ENCODE measurements around the gene FOXP1.
A peak's percentile ranks its signal among the peaks of the same experiment; 100 is the strongest.

FOXP1 gene

DNA sequence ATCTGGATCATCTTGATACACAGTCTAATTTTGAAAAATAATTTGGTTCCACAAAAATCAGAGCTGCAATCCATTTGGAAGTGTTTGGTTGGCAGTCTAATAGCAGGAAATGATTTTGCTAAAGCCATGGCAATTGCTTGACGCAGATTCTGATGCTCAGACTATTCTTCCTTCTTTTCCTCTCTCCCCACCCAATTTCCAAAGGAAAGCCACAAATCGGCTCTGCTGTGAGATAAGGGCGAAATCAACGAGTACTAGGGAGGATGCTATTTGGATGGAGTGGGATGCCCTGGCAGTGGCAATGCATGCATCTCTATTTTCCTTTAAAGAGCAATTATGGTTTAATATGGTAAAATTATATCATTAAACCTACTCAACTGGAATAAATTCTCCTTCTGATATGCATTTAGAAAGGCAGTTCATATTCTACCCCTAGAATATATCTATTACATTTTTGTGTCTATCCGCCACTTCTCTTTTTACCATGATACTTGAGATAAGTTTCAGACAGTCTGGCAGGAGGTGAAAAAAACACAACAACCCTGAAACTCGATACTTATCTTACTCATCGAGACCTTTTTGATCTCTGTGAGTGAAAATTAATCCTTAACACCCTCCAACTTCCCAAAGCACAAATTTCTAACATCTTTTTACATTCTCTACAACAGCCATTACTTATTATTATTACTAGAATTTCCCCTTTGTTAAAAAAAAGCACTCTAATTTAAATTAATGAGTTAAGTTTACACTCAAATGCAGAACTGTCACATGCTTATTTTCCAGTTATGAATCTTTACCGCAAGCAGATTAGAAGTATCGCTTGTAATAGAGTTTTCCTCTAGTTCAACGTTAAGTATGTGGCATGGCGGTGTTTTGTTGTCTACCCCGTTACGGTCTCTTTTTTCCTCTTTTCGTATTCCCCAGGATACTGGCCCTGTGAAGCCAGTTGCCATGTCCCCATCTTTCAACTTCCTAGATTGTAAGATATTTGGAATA lies 433.3 kb downstream of the FOXP1 start:
- DNase-seq = no peak
- intact Hi-C loops (cut with DNase I) = no loop called here

GRCh38 chr3:71148455-71149060 lies 435.0 kb downstream of the FOXP1 start:
- no peak for DNase-seq
- intact Hi-C loops (cut with DNase I) = no loop called here

DNA sequence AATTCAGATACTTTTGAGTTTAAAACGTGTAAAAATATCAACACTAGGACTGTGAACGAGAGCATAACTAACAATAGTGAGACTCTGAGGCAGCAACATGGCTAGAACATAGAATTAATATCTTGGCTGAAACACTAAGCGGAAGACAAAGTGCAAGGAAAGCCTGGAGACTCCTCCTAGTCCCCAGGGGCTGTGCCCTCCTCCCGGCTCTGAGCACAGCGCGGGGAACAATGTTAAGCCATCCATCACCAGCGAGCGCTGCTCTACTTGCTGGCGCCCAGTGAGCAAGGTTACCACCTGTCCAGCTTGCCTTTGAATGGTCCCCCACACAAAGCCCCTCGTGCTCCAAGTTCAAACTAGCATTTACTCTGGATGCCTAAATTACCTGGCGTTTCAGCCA lies 436.9 kb downstream of the FOXP1 start:
- intact Hi-C loops (cut with DNase I) = no loop called here
- no peak for DNase-seq

DNA sequence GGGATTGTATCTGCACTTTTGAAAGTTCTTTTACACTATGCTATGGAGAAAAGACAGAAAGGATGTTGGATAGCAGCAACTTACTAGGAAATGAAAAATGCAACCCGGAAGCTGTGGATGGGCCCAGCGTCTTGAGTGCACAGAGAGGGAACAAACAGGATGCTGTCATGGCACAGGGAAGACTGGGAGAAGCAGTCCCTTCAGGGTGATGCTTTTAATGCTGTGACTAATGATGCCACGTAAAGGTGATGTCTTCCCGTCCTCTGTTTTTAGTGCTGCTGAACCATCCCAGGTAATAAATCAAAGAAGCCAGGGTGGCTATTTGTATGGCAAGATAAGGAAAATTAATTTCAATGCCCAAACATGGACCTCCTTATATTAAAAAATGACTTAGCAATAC lies 437.6 kb downstream of the FOXP1 start:
- DNase-seq = no peak
- intact Hi-C loops (cut with DNase I) = no loop called here

DNA sequence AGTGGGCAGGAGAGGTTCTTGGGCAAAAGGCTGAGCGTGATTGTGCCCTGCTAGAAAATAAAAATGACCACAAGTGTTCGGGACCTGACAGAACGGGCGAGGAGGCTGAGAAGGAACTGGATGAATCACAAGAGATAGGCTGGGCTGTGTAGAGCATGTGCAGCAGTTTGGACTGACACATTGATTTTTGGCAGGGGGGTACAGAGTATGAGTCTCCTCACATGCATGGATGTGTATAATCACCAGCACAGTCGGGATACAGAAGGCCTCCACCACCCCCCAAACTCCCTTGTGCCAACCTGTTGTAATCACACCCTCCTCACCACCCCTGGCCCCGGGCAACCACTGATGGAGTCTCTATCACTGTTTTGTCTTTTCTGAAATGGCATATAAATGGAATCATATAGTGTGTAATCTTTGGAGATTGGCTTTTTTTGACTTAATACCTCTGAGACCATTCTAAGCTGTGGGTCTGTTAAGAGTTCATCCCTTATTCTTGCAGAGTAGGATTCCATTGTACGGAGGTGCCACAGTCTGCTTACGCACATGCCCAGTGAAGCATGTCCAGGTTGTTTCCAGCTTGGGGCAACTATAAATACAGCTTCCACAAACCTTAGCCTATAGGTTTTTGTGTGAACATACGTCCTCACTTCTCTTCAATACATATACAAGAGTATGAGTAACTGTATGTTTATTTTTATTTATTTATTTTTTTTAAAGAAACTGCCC lies 438.8 kb downstream of the FOXP1 start:
- intact Hi-C loops (cut with DNase I) = no loop called here
- no peak for DNase-seq

DNA sequence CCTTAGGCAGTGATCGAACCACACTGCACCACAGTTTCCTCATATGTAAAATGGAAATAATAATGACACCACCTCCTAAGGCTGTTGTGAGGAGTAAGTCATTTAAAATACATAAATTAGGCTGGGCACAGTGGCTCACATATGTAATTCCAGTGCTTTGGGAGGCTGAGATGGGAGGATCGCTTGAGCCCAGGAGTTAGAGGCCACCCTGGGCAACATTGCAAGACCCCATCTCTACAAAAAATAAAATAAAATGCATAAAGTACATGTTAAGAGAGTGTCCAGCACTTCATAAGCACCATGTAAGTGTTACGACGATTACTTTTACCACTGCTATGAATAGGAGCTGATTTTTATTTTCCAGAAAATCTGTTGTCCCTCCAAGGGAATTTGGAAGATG lies 440.0 kb downstream of the FOXP1 start:
- no peak for DNase-seq
- intact Hi-C loops (cut with DNase I) = no loop called here

- intact Hi-C loops (cut with DNase I) = no loop called here
- no peak for DNase-seq
These were observed 440.9 kb downstream of the FOXP1 start for GRCh38 chr3:71142441-71143161.

DNA sequence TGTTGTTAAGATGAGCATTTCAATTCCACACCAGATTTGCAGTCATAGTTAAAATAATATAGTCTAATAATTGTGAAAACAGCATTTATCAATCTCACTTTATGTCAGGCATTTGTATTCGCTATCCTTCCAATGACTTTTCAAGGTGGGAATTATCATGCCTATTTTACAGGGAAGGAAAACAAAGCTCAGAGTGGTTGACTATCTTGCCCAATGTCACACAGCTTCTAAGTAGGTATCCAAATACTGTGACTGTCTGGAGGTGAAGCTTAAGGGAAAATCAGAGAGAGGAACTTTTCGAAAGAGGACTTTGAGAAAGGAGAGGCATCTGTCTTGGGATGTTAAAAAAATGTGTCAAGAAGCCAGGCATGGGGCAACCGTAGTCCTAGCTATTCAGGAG lies 443.1 kb downstream of the FOXP1 start:
- intact Hi-C loops (cut with DNase I) = no loop called here
- no peak for DNase-seq

DNA sequence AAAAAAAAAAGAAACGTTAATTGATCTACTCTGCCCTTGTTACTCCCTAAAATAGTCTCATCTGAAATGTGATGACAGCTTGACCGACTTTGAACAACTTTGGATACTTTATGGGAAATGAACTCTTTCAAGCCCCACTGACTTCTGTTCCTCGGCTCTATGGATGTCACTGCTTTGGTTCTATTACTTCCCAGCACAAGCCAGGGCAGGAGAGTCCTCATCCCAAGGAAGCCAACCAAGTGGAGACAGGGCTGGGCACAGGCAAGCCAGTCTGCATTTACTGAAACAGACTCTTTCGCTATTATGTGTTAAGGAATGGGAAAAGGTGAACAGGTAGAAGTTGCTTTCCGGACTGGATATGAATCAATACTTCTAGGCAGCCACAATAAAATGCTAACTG lies 444.0 kb downstream of the FOXP1 start:
- intact Hi-C loops (cut with DNase I) = no loop called here
- no peak for DNase-seq

DNA sequence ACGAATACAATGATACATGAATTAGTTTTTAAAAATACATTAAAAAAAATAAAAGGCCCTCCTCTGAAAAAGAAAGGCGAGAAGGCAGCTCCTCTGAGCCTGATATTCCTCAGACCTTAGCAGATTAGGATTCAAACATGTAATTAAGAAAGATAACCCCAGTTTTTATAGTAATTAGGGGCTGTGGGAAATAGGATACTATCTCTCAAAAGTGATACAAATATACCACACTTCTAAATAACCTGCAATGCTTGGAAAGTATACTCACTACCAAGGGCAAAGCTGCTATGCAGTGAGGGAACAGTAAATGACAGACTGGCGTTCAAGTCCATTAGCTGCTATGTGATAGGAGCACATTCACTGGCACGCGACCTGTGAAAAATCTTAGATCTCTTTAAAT lies 445.1 kb downstream of the FOXP1 start:
- no peak for DNase-seq
- intact Hi-C loops (cut with DNase I) = no loop called here

DNA sequence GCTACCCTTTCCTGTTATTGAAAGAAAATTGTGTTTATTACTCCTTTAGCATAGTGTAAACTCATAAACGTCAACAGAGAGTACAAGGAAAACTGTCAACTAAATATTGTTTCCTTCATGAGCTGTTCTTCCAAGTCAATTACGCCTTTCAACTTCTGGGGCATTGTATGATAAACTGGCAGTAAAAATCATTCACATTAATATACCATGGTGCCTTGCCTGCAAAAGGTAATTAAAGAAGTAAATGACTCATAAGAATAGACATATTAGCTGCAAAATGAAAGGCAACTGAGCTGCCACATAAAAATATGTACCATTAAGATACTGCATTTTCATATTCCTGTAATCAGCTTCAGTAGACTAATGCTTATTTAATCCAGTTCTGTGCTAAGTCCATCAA lies 447.3 kb downstream of the FOXP1 start:
- intact Hi-C loops (cut with DNase I) = no loop called here
- DNase-seq = no peak

DNA sequence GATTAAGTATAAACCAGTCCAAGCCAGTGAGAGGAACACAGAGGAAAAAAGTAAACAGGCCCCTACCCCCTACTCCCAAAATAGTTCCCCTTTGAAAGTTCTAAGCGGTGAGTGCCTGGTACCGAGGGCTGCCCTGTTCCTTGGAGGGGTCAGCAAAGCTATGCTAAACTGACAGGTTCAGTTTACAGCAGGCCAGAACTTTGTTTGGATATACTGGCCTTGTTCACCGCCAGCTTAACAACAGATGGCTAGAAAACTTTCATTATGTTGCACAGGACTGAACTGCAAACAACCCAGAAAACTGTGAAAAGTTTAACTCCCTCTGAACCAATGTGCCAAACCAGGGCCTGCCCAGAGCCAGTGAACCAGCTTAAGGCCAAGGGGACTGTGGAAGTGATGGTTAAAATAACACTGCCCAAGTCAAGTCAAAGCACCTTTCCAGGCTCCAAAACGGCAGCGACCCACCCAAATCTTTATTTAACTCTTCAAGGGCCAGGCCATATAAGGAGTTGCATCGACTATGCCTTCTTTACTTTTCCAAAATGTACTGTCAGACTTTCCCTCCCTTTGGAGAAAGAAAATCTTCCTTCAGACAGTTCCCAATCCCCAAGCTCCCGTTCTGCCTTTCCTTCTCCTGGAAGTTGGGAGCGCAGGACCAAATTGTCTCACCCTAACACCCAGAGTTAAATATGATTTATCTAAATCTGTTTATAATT lies 448.0 kb downstream of the FOXP1 start:
- no peak for DNase-seq

GRCh38 chr3:71134521-71134920 lies 449.0 kb downstream of the FOXP1 start:
- no peak for DNase-seq
- intact Hi-C loops (cut with DNase I) = no loop called here

More for the DNA sequence above, 448.0 kb downstream of the FOXP1 start:
- intact Hi-C loops (cut with DNase I) = no loop called here

- intact Hi-C loops (cut with DNase I) = no loop called here
- no peak for DNase-seq
These were observed 449.7 kb downstream of the FOXP1 start for GRCh38 chr3:71133865-71134264.

GRCh38 chr3:71132995-71133730 lies 450.4 kb downstream of the FOXP1 start:
- no peak for DNase-seq
- intact Hi-C loops (cut with DNase I) = no loop called here

DNA sequence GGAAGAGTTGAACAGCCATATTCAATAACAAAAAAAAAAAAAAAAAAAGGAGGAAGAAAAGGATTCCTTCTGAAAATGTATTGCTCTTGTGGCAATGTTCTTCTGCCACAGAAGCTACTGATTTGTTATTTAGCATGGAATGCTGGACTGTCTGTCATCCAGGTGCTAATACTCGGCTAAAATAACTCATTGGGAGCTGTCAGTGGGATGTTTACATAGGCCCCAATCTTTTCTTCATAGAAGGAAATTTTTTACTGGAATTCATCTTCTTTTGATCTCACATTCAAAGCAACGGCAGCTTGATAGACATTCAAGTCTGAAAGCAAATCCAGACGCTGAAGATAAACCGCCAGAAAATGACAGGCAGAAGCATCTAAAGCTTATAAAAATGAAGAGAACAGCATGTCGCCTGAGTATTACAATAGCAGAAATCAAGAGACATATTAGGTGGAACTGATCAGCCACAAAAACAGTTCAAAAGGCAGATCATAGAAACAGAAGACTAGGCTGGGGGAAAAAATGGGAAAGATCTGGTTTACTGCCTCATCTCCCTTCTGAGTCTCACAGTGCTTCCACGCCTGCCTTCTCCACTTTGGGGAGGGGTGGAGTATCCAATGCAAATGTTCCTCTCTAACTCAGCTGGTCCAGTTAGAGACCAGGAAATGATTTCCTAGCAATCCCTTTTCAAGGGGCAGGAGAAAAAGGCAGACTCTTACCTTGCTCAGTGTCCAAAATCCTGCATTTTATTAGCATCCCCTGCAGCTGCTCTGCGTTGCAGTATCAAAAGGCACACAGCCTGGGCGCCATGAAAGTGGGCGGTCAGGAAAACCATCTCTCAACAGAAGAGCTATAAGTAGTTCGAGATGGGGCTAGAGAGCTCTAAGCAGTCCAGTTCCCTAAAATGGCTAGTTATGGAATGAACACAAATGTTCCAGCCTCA lies 451.9 kb downstream of the FOXP1 start:
- DNase-seq = peak in 15 of 42 donors; percentile 13 to 55 (median 35)
- intact Hi-C loops (cut with DNase I) = no loop called here

All from head of caudate nucleus (tissue), 42 donors.